Stomach smooth muscle (tissue), 2 donors: ENCODE results near the gene PDE7B.
"Not testable (repeated sequence)": the region's sequence is repeated elsewhere in the genome, so short reads cannot be mapped to it uniquely, and the experiment has no call there.

Source experiments
- H3K27ac ChIP-seq: one replicate; pipeline ENCODE4 v1.7.0; 2013; ENCODE audit warnings: mild to moderate bottlenecking, low read length, inconsistent platforms
- H3K27me3 ChIP-seq, 2 donors: one replicate each; pipeline ENCODE4 v1.7.0; 2013; ENCODE audit warnings: low read length in 2 of 2; ENCODE audit not compliant: insufficient read depth in 2 of 2, control insufficient read depth in 1 of 2
- H3K36me3 ChIP-seq, 2 donors: one replicate each; pipeline ENCODE4 v1.7.0; 2013; ENCODE audit warnings: low read length in 2 of 2; ENCODE audit not compliant: control insufficient read depth in 2 of 2, insufficient read depth in 2 of 2
- H3K4me1 ChIP-seq: one replicate; pipeline ENCODE4 v1.7.0; 2013; ENCODE audit warnings: low read length; ENCODE audit not compliant: control insufficient read depth, insufficient read depth
- H3K4me3 ChIP-seq, 2 donors: one replicate each; pipeline ENCODE4 v1.7.0; 2013; ENCODE audit warnings: low read length in 2 of 2
- H3K9ac ChIP-seq, 2 donors: one replicate each; pipeline ENCODE4 v1.7.0; 2013; ENCODE audit warnings: low read length in 2 of 2, mild to moderate bottlenecking in 1 of 2
- H3K9me3 ChIP-seq, 2 donors: one replicate each; pipeline ENCODE4 v1.7.0; 2013; ENCODE audit warnings: low read length in 2 of 2; ENCODE audit not compliant: control insufficient read depth in 2 of 2
- donor health status: healthy.
- donor health status: Pancreatic carcinoma.

Gene PDE7B

DNA sequence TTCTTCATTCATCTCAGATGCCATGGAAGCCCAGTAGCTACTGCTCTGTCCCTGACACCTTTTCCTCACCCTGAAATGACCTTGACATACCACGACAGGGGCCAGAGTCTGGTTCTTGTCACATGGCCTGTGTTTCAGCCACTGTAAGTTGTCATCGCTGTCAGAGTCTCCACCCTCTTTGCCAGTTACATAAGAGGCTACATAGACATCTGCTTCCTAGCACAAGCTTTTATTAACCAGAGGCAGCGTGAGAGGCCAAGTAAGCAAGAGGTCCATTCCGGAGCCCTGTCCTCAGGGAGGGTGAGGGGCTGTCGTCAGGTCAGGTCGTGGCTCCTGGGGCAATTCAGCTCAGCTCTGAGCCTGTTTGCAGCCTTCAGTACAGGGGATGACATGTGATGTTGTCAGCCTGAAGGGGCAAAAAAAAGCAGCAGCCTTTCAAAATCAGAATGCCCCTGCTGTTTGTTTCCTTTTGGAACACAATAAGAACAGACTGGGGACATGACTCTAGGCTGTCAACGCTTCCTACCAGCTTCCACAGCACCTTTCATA is 252.3 kb downstream of the PDE7B start:
- peak overlapping the region; percentile 96 for H3K27ac ChIP-seq
- no peaks in the 10 kb centered on the region for H3K9me3 ChIP-seq
- H3K36me3 ChIP-seq: peaks cover 0 to 2% of the 10 kb centered on the region in 2 donors
- peak overlapping the region; percentile 64 to 67 for H3K9ac ChIP-seq
- H3K4me3 ChIP-seq: peak overlapping the region; percentile 37 to 63
- H3K4me1 ChIP-seq: peaks cover 26% of the 10 kb centered on the region
- no peaks in the 10 kb centered on the region for H3K27me3 ChIP-seq

DNA sequence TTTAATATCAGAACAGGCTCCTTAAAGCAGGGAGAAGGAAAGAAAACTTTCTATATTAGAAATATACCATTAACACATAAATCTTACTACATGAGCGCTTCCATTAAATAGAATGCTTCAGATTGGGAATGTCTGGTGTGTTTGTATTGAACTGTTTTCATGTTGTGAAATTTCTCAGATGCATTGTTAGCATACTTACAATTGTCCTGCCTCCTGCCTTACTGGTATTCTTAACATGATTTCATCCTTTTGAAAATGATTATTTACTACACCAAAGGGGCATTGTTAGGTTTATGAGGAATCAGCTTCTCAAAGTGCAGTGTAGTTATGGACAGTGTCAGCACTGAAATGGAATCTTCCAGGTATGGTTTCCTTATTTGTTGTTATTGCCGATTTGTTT is 253.1 kb downstream of the PDE7B start:
- H3K27me3 ChIP-seq: no peaks in the 10 kb centered on the region
- no peaks in the 10 kb centered on the region for H3K9me3 ChIP-seq
- H3K4me1 ChIP-seq: peaks cover 26% of the 10 kb centered on the region
- H3K4me3 ChIP-seq: no peak overlapping the region
- H3K9ac ChIP-seq: peak overlapping the region; percentile 60 to 67
- H3K27ac ChIP-seq: peak overlapping the region; percentile 96
- H3K36me3 ChIP-seq: peaks cover 0 to 3% of the 10 kb centered on the region in 2 donors

DNA sequence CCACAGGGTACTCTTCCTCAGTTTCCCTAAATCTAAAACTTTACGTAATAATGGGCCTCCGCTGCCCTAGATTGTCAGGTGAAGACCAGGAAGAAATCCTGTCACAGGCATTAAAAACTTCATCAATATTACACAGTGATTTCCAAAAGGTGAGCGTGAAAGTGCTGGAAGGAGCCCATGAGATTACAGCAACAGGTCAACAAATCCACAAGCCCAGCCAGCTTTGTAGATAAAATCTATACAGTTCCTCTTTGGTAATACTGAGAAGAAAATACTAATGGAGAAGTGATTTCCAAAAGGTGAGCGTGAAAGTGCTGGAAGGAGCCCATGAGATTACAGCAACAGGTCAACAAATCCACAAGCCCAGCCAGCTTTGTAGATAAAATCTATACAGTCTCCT is 254.3 kb downstream of the PDE7B start:
- not testable (repeated sequence) for H3K9ac ChIP-seq, H3K27ac ChIP-seq, H3K9me3 ChIP-seq, H3K36me3 ChIP-seq, H3K27me3 ChIP-seq, H3K4me3 ChIP-seq
- peaks cover 26% of the 10 kb centered on the region for H3K4me1 ChIP-seq

DNA sequence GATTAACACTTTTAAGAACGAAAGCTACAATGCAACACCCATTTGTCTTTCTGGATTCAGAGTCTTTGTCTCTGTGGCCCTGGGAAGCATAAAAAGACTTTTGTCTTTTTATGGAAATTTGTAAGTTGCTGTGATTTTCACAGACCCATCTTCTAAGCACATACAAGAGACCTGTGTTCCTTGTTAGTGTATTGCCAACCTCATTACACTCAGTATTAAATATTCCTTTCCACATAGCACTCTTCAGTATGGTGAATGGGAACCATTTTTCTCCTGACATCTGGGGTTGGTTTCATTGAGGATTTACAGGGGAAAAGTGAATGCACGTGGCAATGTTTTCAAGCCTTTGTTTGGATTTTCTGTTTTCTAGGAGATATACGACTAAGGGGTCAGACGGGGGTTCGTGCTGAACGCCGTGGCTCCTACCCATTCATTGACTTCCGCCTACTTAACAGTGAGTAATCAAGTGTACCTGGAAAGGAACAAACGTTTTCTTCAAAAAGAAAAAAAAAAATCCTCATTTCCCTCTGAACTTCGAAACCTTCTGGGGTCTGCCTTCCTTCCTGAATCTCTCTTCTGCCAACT is 257.0 kb downstream of the PDE7B start:
- H3K4me3 ChIP-seq: no peak overlapping the region
- H3K27me3 ChIP-seq: no peaks in the 10 kb centered on the region
- H3K4me1 ChIP-seq: peaks cover 15% of the 10 kb centered on the region
- H3K9ac ChIP-seq: no peak overlapping the region
- no peak overlapping the region for H3K27ac ChIP-seq
- H3K36me3 ChIP-seq: peaks cover 0 to 3% of the 10 kb centered on the region in 2 donors
- no peaks in the 10 kb centered on the region for H3K9me3 ChIP-seq

DNA sequence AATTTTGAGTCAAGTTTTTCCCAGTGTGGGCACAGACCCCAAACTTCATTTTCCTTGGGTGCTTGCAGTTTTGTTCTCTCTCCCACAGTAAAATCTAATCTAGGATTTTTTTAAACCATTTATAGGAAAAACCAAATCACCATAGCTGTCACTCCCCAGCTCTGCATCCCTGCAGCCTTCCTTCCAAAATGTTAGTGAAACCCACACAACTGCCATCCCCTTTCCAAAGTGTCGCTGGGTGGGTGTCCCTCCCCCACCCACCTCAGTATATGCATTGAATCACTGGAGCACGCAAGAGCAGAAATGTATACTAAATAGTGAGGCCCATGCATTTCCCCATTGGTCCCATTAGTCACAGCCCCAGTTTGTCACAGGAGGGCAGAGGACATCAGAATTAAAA is 260.3 kb downstream of the PDE7B start:
- no peak overlapping the region for H3K4me3 ChIP-seq
- no peak overlapping the region for H3K9ac ChIP-seq
- H3K36me3 ChIP-seq: peaks cover 0 to 3% of the 10 kb centered on the region in 2 donors
- H3K9me3 ChIP-seq: no peaks in the 10 kb centered on the region
- H3K27me3 ChIP-seq: no peaks in the 10 kb centered on the region
- H3K27ac ChIP-seq: no peak overlapping the region
- peaks cover 8% of the 10 kb centered on the region for H3K4me1 ChIP-seq

DNA sequence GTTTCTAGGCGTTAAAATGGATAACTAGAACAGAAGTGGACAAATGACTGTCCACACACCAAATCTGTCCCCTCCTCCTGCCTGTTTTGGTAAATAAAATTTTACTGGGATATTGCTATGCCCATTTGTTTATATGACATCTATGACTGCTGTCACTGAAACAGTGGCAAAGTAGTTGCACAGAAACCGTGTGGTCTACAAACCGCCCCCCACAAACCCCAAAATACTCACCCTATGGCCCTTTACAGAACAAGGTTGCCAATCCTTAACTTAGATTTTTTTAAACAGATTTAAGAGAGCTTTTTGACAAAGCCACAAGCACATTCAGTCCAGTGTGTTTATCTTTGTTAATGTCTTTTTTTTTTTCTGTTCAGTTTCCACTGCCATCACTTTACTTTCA is 260.8 kb downstream of the PDE7B start:
- Histone ChIP-seq H3K4me3 (no peak overlapping the region), H3K9ac (no peak overlapping the region), H3K36me3 (peaks cover 0 to 3% of the 10 kb centered on the region in 2 donors), H3K4me1 (peaks cover 8% of the 10 kb centered on the region), H3K9me3 (no peaks in the 10 kb centered on the region), H3K27me3 (no peaks in the 10 kb centered on the region), H3K27ac (no peak overlapping the region)

DNA sequence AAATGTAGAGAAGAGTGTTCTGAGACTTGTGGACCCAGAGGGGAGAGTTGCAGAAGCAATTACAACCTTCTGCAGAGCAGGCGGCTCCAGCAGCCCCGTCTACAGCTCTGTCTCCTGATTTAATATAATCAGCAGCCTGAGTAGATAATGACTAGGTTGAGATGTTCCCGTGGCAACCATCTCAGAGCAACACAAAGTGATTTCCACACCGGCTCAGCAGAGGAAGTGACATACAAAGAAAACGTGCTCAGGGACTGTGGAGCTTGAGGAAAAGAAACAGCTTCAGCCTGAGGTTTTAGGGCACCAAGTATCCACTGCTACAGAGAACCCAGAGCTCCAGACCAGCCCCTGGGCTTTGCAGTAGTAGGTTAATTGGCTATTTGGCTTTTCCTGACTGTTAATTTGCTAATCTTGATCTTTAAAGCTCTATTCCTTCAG is 262.3 kb downstream of the PDE7B start:
- Histone ChIP-seq H3K9ac (no peak overlapping the region), H3K4me1 (peaks cover 8% of the 10 kb centered on the region), H3K27me3 (no peaks in the 10 kb centered on the region), H3K27ac (peak overlapping the region; percentile 37), H3K4me3 (peak overlapping the region in 1 of 2 donors; percentile 41), H3K36me3 (peaks cover 0 to 2% of the 10 kb centered on the region in 2 donors), H3K9me3 (no peaks in the 10 kb centered on the region)

DNA sequence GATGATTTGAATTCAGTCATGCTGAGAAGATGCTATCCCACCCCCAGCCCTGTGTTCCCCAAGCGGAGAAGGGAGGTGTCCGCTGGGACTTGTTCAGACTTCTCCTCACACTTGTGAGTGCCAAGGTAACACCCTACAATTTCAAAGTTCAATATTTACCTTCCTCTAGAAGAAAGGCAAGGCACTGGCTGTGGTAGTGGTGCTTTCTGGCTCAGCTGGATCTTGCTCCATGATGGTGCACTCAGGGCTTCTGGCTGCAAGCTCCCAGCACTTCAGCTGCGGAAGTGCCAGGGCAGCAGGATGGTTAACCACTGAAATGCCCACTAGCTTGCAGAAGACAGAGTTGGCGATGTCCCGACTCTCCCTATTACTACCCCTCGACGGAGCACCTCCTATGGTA is 263.2 kb downstream of the PDE7B start:
- Histone ChIP-seq H3K4me1 (peaks cover 8% of the 10 kb centered on the region), H3K27ac (no peak overlapping the region), H3K9ac (no peak overlapping the region), H3K27me3 (no peaks in the 10 kb centered on the region), H3K36me3 (no peaks in the 10 kb centered on the region), H3K4me3 (no peak overlapping the region), H3K9me3 (no peaks in the 10 kb centered on the region)

DNA sequence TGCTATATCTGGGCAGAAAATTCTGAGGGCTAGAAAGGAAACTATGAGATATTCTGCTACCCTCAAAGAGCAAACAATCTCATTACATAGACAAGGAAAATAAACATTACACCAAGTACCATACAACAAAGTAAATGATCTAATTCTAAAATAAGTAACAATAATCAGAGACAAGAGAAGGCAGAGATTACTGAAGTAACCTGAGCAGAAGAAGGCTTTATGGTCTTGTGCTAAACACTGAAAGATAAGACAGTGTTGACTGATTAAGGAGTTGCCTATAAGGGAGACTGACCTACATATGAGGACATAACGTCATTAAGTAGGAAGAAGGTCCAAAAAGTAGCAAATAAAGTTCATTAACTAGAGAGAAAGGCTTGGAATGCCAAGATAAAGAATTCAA is 264.4 kb downstream of the PDE7B start:
- no peaks in the 10 kb centered on the region for H3K9me3 ChIP-seq
- no peak overlapping the region for H3K4me3 ChIP-seq
- H3K36me3 ChIP-seq: no peaks in the 10 kb centered on the region
- peaks cover 8% of the 10 kb centered on the region for H3K4me1 ChIP-seq
- no peak overlapping the region for H3K27ac ChIP-seq
- no peaks in the 10 kb centered on the region for H3K27me3 ChIP-seq
- H3K9ac ChIP-seq: no peak overlapping the region

DNA sequence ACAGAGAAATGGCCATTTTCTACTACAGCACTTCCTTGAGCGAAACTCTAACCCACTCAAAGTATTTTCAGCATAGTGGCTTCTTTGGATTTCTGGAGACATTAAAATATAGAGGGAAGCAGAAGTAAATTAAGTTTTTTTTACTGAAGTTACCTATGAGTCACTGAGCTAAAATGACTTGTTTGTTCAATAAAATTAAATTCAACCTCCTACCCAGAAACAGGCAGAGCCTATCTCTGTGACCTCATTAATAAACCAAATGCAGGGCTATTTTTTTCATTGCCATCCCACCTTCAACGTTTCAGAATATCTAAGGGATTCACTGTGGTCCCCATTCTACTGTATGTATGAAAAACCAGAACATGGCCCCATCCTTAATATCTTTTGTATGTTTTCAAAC is 265.6 kb downstream of the PDE7B start:
- H3K36me3 ChIP-seq: no peaks in the 10 kb centered on the region
- peaks cover 8% of the 10 kb centered on the region for H3K4me1 ChIP-seq
- H3K27me3 ChIP-seq: no peaks in the 10 kb centered on the region
- no peak overlapping the region for H3K4me3 ChIP-seq
- no peak overlapping the region for H3K27ac ChIP-seq
- H3K9me3 ChIP-seq: no peaks in the 10 kb centered on the region
- no peak overlapping the region for H3K9ac ChIP-seq

DNA sequence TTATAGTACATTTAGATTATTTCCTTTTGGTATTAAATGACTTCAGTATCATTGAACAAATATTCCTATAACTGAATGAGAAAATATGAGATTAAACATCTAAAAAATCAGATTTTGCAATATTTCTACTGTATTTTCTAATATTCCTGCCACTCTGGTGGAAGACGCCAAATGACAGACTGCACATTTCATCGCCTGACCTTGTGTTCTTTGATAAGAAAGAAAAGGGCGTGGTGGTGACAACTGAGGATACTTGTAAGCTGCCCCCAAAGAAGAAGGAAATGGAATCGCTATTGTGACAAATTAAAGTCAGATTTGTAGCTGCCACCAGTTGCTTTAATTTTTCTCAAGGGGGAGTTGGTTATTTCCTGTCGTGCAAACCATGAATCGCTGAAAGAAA is 267.3 kb downstream of the PDE7B start:
- Histone ChIP-seq H3K27me3 (no peaks in the 10 kb centered on the region), H3K4me3 (no peak overlapping the region), H3K27ac (no peak overlapping the region), H3K4me1 (peaks cover 3% of the 10 kb centered on the region), H3K9me3 (no peaks in the 10 kb centered on the region), H3K9ac (no peak overlapping the region), H3K36me3 (no peaks in the 10 kb centered on the region)
